AG04450 (cell line): ENCODE results near the gene KXD1. TPM values are rescaled to one million over a fixed set of nuclear protein-coding genes. Genes with fewer than 3 reads are reported as not detected.
A peak's percentile ranks its signal among the peaks of the same experiment; 100 is the strongest.

ENCODE experiments used
- CTCF ChIA-PET: fragments of 300-600, 350-600 bp; formaldehyde crosslinking; extraction: SDS; loops from one replicate; lab custom pipeline; 2022; ENCODE audit warnings: antibody characterized with exemption, inconsistent platforms; lab: Charles Lee
- POLR2A ChIA-PET: fragments of 350-600 bp; formaldehyde crosslinking; extraction: SDS; loops from one replicate; lab custom pipeline; 2021; ENCODE audit warnings: antibody characterized with exemption, inconsistent platforms; lab: Yijun Ruan, JAX
- DNase-seq: peaks from one replicate; pipeline ENCODE4 v3.0.0-alpha.2; 2011; ENCODE audit warnings: low read depth, low spot score
- H3K27ac ChIP-seq: one replicate; pipeline ENCODE4 v1.5.1; 2012; ENCODE audit warnings: low read depth, low read length, control low read depth
- H3K27me3 ChIP-seq: one replicate; pipeline ENCODE4 v1.6.0; 2012; ENCODE audit warnings: low read length; ENCODE audit not compliant: control insufficient read depth, insufficient read depth
- H3K4me3 ChIP-seq: 2 replicates; pipeline ENCODE4 v1.5.1; 2011; ENCODE audit warnings: mild to moderate bottlenecking, low read depth, low read length, control low read depth
- H3K9me3 ChIP-seq: 2 replicates; pipeline ENCODE4 v1.5.1; 2012; ENCODE audit warnings: low read length; ENCODE audit not compliant: control insufficient read depth, insufficient read depth
- CTCF ChIP-seq: IDR thresholded peaks from 2 replicates; pipeline ENCODE4 v1.5.1; 2011; ENCODE audit warnings: low read depth, low read length, control low read depth, inconsistent platforms
- polyA plus RNA-seq: library from polyadenylated mRNA; depleted of rRNA; stranded (reverse); fragments of >200 nt; gene quantifications from 2 replicates; pipeline ENCODE4 v1.2.3, GENCODE V29; 2011

Gene KXD1
- polyA plus RNA-seq, 1 experiment = 77.3 TPM

- Histone ChIP-seq H3K4me3 (peak within 1 kb of the TSS; percentile 17; the same call in 1 of the 2 replicates), H3K27ac (no peak within 1 kb of the TSS), H3K27me3 (peaks cover 73% of the 10 kb centered on the region), H3K9me3 (no peaks in the 10 kb centered on the region; the same call in 1 of the 2 replicates)
- no peak for DNase-seq
- no peak for TF ChIP-seq CTCF
- ChIA-PET CTCF (no interaction called here), POLR2A (no interaction called here)
Observed at GRCh38 chr19:18606281-18607225, 48.9 kb downstream of the KXD1 start, which contains the start of gene CRLF1. Gene CRLF1, minus strand, starts transcription at chr19:18606799. Its CDS starts 143 bp downstream, at chr19:18606656.

- no peak overlapping the region for H3K4me3 ChIP-seq
- ChIA-PET CTCF (no interaction called here), POLR2A (no interaction called here)
- no peak overlapping the region for H3K27ac ChIP-seq
- DNase-seq = no peak
- H3K27me3 ChIP-seq = peaks cover 77% of the 10 kb centered on the region
- TF ChIP-seq CTCF = no peak
- no peaks in the 10 kb centered on the region; the same call in 1 of the 2 replicates for H3K9me3 ChIP-seq
Observed at GRCh38 chr19:18607226-18608101, 49.8 kb downstream of the KXD1 start.

- CTCF ChIA-PET = no interaction called here
Observed at GRCh38 chr19:18608102-18608804, 50.6 kb downstream of the KXD1 start.

More at GRCh38 chr19:18608102-18608804, 50.6 kb downstream of the KXD1 start:
- no peak for DNase-seq
- Histone ChIP-seq H3K4me3 (no peak overlapping the region), H3K9me3 (no peaks in the 10 kb centered on the region; the same call in 1 of the 2 replicates), H3K27me3 (peaks cover 81% of the 10 kb centered on the region), H3K27ac (no peak overlapping the region)
- POLR2A ChIA-PET = no interaction called here
- TF ChIP-seq CTCF = no peak
